ACC112 (cell line): ENCODE results near the gene BEND7.

Experiments used
- H2AFZ ChIP-seq: fragments of 200-600 bp; sonication (generic); one replicate; pipeline ENCODE4 v1.6.0; 2017; ENCODE audit warnings: antibody characterized with exemption, low read length; ENCODE audit not compliant: unreplicated experiment
- H3K27ac ChIP-seq: fragments of 200-600 bp; sonication (generic); 2 replicates; pipeline ENCODE4 v1.5.1; 2014; ENCODE audit warnings: low read depth, mild to moderate bottlenecking, antibody characterized with exemption, low read length, moderate library complexity
- H3K27me3 ChIP-seq: fragments of 200-600 bp; sonication (generic); 2 replicates; pipeline ENCODE4 v1.6.1; 2014; ENCODE audit warnings: mild to moderate bottlenecking, antibody characterized with exemption, low read length, moderate library complexity, mixed read lengths; ENCODE audit not compliant: insufficient read depth
- H3K36me3 ChIP-seq: fragments of 200-600 bp; sonication (generic); 2 replicates; pipeline ENCODE4 v1.6.1; 2016; ENCODE audit warnings: mild to moderate bottlenecking, antibody characterized with exemption, low read length, moderate library complexity, mixed read lengths; ENCODE audit not compliant: insufficient read depth
- H3K4me1 ChIP-seq: fragments of 200-600 bp; sonication (generic); one replicate; pipeline ENCODE4 v1.6.1; 2016; ENCODE audit warnings: low read length, mixed read lengths; ENCODE audit not compliant: insufficient read depth, unreplicated experiment, control insufficient read depth
- H3K4me3 ChIP-seq: fragments of 200-600 bp; sonication (generic); 2 replicates; pipeline ENCODE4 v1.5.1; 2014; ENCODE audit warnings: mild to moderate bottlenecking, low read depth, low read length
- H3K79me2 ChIP-seq: fragments of 200-600 bp; sonication (generic); one replicate; pipeline ENCODE4 v1.6.0; 2016; ENCODE audit warnings: low read length; ENCODE audit not compliant: control insufficient read depth, unreplicated experiment, insufficient read depth

Gene BEND7, protein sequence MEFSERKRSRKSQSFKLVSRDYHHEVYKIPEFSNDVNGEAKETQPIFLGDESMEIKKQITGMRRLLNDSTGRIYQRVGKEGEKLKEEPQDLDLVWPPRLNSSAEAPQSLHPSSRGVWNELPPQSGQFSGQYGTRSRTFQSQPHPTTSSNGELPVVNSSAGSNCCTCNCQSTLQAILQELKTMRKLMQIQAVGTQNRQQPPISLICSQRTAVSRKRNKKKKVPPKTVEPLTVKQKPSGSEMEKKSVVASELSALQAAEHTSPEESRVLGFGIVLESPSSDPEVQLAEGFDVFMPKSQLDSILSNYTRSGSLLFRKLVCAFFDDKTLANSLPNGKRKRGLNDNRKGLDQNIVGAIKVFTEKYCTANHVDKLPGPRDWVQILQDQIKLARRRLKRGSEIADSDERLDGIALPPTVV

DNA sequence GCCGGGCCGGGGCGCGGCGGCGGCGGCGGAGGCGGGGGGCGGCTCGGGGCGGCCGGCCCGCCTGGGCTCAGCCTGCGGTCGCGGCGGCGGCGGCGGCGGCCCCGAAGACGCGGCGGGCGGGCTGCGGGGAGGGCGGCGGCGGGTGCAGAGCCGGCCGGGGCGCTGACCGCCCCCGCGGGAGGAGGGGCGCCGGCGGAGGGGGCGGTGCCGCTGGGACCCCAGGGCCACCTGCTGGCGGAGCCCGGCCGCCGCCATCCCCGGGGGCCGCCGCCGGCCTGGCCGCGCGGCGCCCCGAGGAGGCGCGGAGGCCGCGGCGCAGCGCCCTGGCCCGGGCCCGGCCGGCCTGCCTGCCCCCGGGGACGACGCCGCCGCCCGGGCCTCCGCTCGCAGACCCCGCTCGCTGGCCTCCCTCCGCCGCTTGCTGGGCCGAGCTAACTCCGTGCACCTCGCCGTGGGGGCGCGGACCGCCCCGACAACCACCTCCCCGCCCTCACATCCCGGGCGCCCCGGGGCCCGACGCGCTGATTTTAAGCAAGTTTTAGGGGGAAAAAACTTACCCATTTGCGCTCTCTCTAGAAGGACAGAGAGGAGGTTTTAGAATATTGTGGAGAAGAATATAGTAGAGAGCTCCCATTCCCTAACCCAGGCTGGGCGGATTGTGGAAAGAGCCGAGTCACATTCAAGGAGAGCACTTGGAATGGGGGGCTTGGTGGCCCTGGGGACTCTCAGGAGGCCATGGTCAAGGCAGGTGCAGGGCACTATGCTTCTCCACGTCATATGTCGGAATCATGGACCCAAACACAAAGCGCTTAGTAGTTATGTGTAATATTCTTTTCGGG lies at the start of gene BEND7:
Gene BEND7, minus strand, starts transcription at position 140 of the 839 bp plus-strand sequence. CDS start 481 bp downstream, outside the sequence.
- Histone ChIP-seq H2AFZ (peak within 1 kb of the TSS; percentile 94), H3K79me2 (no peaks in the 10 kb centered on the region), H3K36me3 (no peaks in the 10 kb centered on the region), H3K27ac (no peak within 1 kb of the TSS), H3K4me3 (peak within 1 kb of the TSS; percentile 79), H3K27me3 (peaks cover 6% of the 10 kb centered on the region), H3K4me1 (peaks cover 13% of the 10 kb centered on the region)

DNA sequence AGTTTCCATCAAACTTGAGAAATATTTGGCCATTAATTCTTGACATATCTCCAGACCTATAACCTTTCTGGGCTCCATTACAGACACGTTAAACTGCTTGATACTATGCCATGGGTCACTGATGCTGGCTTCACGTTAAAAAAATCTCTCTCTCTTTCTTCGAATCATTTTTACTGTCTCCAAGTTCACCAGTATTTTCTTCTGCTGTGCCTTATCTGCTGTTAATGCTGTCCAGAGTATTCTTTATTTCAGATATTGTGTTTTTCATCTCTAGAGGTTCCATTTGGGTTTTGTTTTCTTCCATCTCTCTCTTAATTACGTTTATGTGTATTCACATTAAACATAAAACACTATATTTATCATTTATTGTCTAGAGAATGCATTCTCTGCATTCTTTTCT lies 45.1 kb upstream of the BEND7 start:
- Histone ChIP-seq H3K4me3 (no peak overlapping the region), H3K4me1 (no peaks in the 10 kb centered on the region), H2AFZ (no peak overlapping the region), H3K79me2 (no peaks in the 10 kb centered on the region), H3K27me3 (peaks cover 30% of the 10 kb centered on the region), H3K36me3 (no peaks in the 10 kb centered on the region), H3K27ac (no peak overlapping the region)

DNA sequence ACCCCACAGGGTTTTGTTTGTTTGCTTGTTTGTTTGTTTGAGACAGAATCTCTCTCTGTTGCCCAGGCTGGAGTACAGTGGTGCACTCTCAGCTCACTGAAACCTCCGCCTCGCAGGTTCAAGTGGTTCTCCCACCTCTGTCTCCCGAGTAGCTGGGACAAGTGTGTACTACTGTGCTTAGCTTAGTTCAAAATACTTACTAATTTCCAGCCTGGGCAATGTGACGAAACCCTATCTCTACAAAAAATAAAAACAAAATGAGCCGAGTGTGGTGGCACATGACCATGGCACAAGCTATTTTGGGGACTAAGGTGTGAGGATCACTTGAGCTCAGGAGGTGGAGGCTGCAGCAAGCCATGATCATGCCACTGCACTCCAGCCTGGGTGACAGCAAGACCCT lies 42.7 kb upstream of the BEND7 start:
- peaks cover 36% of the 10 kb centered on the region; the same call in 1 of the 2 replicates for H3K27me3 ChIP-seq
- no peak overlapping the region for H3K4me3 ChIP-seq
- no peaks in the 10 kb centered on the region for H3K4me1 ChIP-seq
- H2AFZ ChIP-seq, result no peak overlapping the region
- no peaks in the 10 kb centered on the region for H3K79me2 ChIP-seq
- H3K36me3 ChIP-seq, result no peaks in the 10 kb centered on the region
- no peak overlapping the region for H3K27ac ChIP-seq

DNA sequence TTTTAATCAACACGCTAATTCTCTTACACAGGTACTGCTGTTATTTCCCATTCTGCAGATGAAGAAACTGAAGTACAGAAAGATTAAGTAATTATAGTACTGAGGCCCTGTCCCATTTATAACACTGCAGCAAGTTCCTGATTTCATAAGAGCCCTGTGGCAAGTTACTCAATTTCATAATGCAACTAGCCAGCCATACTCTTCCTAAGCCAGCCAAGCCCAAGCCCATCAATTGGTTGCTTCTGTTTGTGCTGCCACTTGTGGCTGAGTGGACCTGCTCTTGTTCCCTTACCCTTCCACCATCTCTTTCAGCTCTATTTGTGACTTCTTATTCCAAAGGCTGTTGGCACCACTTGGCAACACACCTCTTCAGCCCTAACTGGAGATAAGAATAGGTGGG lies 38.2 kb upstream of the BEND7 start:
- Histone ChIP-seq H3K79me2 (no peaks in the 10 kb centered on the region), H2AFZ (no peak overlapping the region), H3K36me3 (no peaks in the 10 kb centered on the region), H3K27me3 (peaks cover 34% of the 10 kb centered on the region; the same call in 1 of the 2 replicates), H3K27ac (no peak overlapping the region), H3K4me3 (no peak overlapping the region), H3K4me1 (no peaks in the 10 kb centered on the region)

GRCh38 chr10:13564576-13564975 lies 35.8 kb upstream of the BEND7 start:
- Histone ChIP-seq H3K27ac (no peak overlapping the region), H3K79me2 (no peaks in the 10 kb centered on the region), H2AFZ (no peak overlapping the region), H3K4me1 (peaks cover 7% of the 10 kb centered on the region), H3K36me3 (no peaks in the 10 kb centered on the region), H3K27me3 (peaks cover 32% of the 10 kb centered on the region; the same call in 1 of the 2 replicates), H3K4me3 (no peak overlapping the region)

DNA sequence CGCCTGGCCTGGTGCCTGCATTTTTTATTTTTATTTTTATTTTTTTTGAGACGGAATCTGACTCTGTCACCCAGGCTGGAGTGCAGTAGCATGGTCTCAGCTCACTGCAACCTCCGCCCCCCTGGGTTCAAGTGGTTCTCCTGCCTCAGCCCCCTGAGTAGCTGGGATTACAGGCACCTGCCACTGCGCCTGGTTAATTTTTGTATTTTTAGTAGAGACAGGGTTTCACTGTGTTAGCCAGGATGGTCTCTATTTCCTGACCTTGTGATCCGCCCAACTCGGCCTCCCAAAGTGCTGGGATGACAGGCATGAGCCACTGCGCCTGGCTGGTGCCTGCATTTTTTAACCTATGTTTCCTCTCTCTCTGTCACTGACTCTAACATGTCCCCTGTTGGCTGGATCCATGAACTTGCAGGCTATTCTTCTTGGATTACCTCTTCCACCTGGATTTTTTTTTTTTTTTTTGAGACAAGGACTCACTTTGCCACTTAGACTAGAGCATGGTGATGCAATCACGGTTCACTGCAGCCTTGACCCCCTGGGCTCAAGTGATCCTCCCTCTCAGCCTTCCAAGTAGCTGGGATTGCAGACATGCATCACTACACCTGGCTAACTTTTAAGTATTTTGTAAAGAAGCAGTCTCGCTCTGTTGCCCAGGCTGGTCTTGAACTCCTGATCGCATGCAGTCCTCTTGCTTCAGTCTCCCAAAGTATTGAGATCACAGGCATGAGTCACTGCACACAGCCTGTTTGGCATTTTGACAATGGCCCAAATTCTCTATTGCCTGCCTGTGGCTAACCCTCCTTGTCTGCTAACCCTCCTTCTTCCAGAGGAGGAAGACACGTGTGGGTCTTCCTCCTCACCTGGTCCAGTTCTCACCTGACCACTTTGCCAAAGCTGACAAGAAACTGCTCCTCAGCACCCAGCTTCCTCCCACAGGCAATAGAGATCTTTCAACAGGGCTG lies 34.9 kb upstream of the BEND7 start:
- no peak overlapping the region for H2AFZ ChIP-seq
- H3K27me3 ChIP-seq, result peaks cover 24% of the 10 kb centered on the region; the same call in 1 of the 2 replicates
- no peaks in the 10 kb centered on the region for H3K36me3 ChIP-seq
- no peak overlapping the region for H3K27ac ChIP-seq
- H3K4me3 ChIP-seq, result no peak overlapping the region
- H3K4me1 ChIP-seq, result peaks cover 7% of the 10 kb centered on the region
- H3K79me2 ChIP-seq, result no peaks in the 10 kb centered on the region

GRCh38 chr10:13560597-13560996 lies 31.8 kb upstream of the BEND7 start:
- peaks cover 12% of the 10 kb centered on the region for H3K4me1 ChIP-seq
- H3K27ac ChIP-seq, result no peak overlapping the region
- H3K4me3 ChIP-seq, result no peak overlapping the region
- no peak overlapping the region for H2AFZ ChIP-seq
- peaks cover 9% of the 10 kb centered on the region; the same call in 1 of the 2 replicates for H3K27me3 ChIP-seq
- H3K79me2 ChIP-seq, result no peaks in the 10 kb centered on the region
- no peaks in the 10 kb centered on the region for H3K36me3 ChIP-seq

DNA sequence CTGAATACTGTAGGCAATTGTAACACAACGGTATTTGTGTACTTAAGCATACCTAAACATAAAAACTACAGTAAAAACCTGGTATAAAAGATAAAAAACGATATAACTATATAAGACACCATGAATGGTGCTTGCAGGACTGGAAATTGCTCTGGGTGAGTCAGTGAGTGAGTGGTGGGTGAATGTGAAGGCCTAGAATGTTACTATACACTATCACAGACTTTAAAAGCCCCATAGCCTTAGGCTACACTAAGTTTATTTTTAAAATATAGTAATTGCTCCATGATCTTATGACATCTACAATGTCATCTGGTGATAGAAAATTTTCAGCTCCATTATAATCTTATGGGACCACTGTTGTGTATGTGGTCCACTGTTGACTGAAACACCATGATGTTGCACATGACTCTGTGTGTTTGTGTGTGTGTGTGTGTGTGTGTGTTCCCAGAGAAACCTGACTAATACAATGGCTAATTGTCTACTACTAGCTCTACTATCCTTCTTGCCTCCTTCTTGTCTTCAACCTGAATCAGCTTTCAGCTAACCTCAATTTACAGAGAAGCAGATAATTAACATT lies 30.4 kb upstream of the BEND7 start:
- H3K27ac ChIP-seq, result no peak overlapping the region
- H3K4me3 ChIP-seq, result no peak overlapping the region
- H3K36me3 ChIP-seq, result no peaks in the 10 kb centered on the region
- H2AFZ ChIP-seq, result no peak overlapping the region
- H3K4me1 ChIP-seq, result peaks cover 12% of the 10 kb centered on the region
- H3K79me2 ChIP-seq, result no peaks in the 10 kb centered on the region
- 0 out of 2 replicates have a peak, but pooled peaks cover 1% of the 10 kb centered on the region for H3K27me3 ChIP-seq

- Histone ChIP-seq H3K79me2 (no peaks in the 10 kb centered on the region), H2AFZ (no peak overlapping the region), H3K36me3 (no peaks in the 10 kb centered on the region), H3K27ac (no peak overlapping the region), H3K4me3 (no peak overlapping the region), H3K4me1 (peaks cover 12% of the 10 kb centered on the region), H3K27me3 (peaks cover 11% of the 10 kb centered on the region; the same call in 1 of the 2 replicates)
Observed at GRCh38 chr10:13555884-13556510, 27.2 kb upstream of the BEND7 start.
